Stimulated activated CD4-positive, alpha-beta T cell treated with anti-CD3 and anti-CD28 coated beads, Interleukin-12 subunit alpha, Interleukin-12 subunit beta, amount 100 ng/mL, for 24 hours (primary cell): ENCODE measurements around the gene MMP23B.
A peak's percentile ranks its signal among the peaks of the same experiment; 100 is the strongest.

Source experiments
- DNase-seq, 2 experiments: peaks; one replicate each; pipeline ENCODE4 v3.0.0-alpha.2; 2020; ENCODE audit warnings: low read depth in 2 of 2

The MMP23B gene

GRCh38 chr1:1620433-1621139 lies 11.4 kb upstream of the MMP23B start:
- DNase-seq, result no peak

- no peak for DNase-seq
These were observed 10.6 kb upstream of the MMP23B start for GRCh38 chr1:1621173-1622009.

GRCh38 chr1:1622010-1622787 lies 9.8 kb upstream of the MMP23B start:
- DNase-seq, result no peak

- no peak for DNase-seq
These were observed 9.2 kb upstream of the MMP23B start for GRCh38 chr1:1622788-1623094.

- no peak for DNase-seq
These were observed 8.8 kb upstream of the MMP23B start for GRCh38 chr1:1623181-1623630.

- no peak for DNase-seq
These were observed 8.1 kb upstream of the MMP23B start for GRCh38 chr1:1623631-1624442.

- DNase-seq, result no peak
These were observed 7.2 kb upstream of the MMP23B start for GRCh38 chr1:1624443-1625403.

- DNase-seq, result no peak
These were observed 6.6 kb upstream of the MMP23B start for GRCh38 chr1:1625404-1625775.

GRCh38 chr1:1625824-1626206 lies 6.2 kb upstream of the MMP23B start:
- DNase-seq, result no peak

- DNase-seq, result no peak
These were observed 5.5 kb upstream of the MMP23B start for GRCh38 chr1:1626207-1627141.

GRCh38 chr1:1627261-1627828 lies 4.6 kb upstream of the MMP23B start:
- no peak for DNase-seq

GRCh38 chr1:1627829-1628753 lies 3.9 kb upstream of the MMP23B start:
- DNase-seq, result no peak

- peak in 1 of 2 experiments; percentile 49 for DNase-seq
These were observed 3.1 kb upstream of the MMP23B start for GRCh38 chr1:1628754-1629429.

GRCh38 chr1:1629430-1630190 lies 2.4 kb upstream of the MMP23B start:
- DNase-seq, result peak in 1 of 2 experiments; percentile 35

GRCh38 chr1:1630191-1630964 lies 1.6 kb upstream of the MMP23B start:
- peak; percentile 70 to 77 for DNase-seq
